Mesenteric fat pad (tissue), 1 donor: ENCODE data around the gene AKR1E2. TPM values are rescaled to one million over a fixed set of nuclear protein-coding genes. Genes with fewer than 3 reads are reported as not detected.
"Not testable (repeated sequence)": the region's sequence is repeated elsewhere in the genome, so short reads cannot be mapped to it uniquely, and the experiment has no call there.

Source experiments
- DNase-seq: peaks from one replicate; pipeline ENCODE4 v3.0.0-alpha.2; 2020; ENCODE audit warnings: low spot score
- total RNA-seq: library from RNA; stranded (reverse); fragmentation: NEBNext Ultra II Directional; extraction: Animal tissue kit (Norgen Biotek cat#: 25700); gene quantifications from one replicate; pipeline ENCODE4 v1.2.1, GENCODE V29; 2021
- donor health status: DM: yes; HTN: yes; CAD: no.

AKR1E2 gene
- total RNA-seq, 1 donor from 2014 or later = 9.2 TPM

GRCh38 chr10:4813023-4813422, 13.0 kb upstream of the AKR1E2 start:
- no peak for DNase-seq

- DNase-seq = no peak
Observed at GRCh38 chr10:4813496-4813895, 12.5 kb upstream of the AKR1E2 start.

GRCh38 chr10:4815646-4816180, 10.3 kb upstream of the AKR1E2 start:
- DNase-seq = not testable (repeated sequence)

GRCh38 chr10:4816966-4817365, 9.0 kb upstream of the AKR1E2 start:
- no peak for DNase-seq

- no peak for DNase-seq
Observed at GRCh38 chr10:4819067-4819466, 6.9 kb upstream of the AKR1E2 start.

GRCh38 chr10:4819707-4820106, 6.3 kb upstream of the AKR1E2 start:
- no peak for DNase-seq

- DNase-seq = no peak
Observed at GRCh38 chr10:4820804-4821401, 5.1 kb upstream of the AKR1E2 start.

GRCh38 chr10:4822208-4822607, 3.8 kb upstream of the AKR1E2 start:
- no peak for DNase-seq

GRCh38 chr10:4824791-4825310, 1.2 kb upstream of the AKR1E2 start:
- no peak for DNase-seq

- no peak for DNase-seq
Observed at GRCh38 chr10:4825456-4825867, 545 bp upstream of the AKR1E2 start.

- DNase-seq = no peak
Observed at GRCh38 chr10:4826792-4827324, 851 bp downstream of the AKR1E2 start.

GRCh38 chr10:4828005-4828404, 2.0 kb downstream of the AKR1E2 start:
- no peak for DNase-seq

GRCh38 chr10:4830551-4830950, 4.5 kb downstream of the AKR1E2 start:
- DNase-seq = no peak

GRCh38 chr10:4831091-4831490, 5.1 kb downstream of the AKR1E2 start:
- DNase-seq = no peak

- DNase-seq = no peak
Observed at GRCh38 chr10:4833286-4833685, 7.3 kb downstream of the AKR1E2 start.

- no peak for DNase-seq
Observed at GRCh38 chr10:4834898-4835405, 8.9 kb downstream of the AKR1E2 start.

GRCh38 chr10:4835494-4835918, 9.5 kb downstream of the AKR1E2 start:
- no peak for DNase-seq

GRCh38 chr10:4836416-4836969, 10.5 kb downstream of the AKR1E2 start:
- DNase-seq = no peak

- no peak for DNase-seq
Observed at GRCh38 chr10:4837551-4837950, 11.5 kb downstream of the AKR1E2 start.

- DNase-seq = no peak
Observed at GRCh38 chr10:4838743-4839142, 12.7 kb downstream of the AKR1E2 start.

- no peak for DNase-seq
Observed at GRCh38 chr10:4839353-4839752, 13.3 kb downstream of the AKR1E2 start.

GRCh38 chr10:4840151-4840550, 14.1 kb downstream of the AKR1E2 start:
- DNase-seq = no peak
